Right atrium auricular region (tissue), 2 donors: ENCODE data around the gene TNS1. TPM values are rescaled to one million over a fixed set of nuclear protein-coding genes. Genes with fewer than 3 reads are reported as not detected.

Experiments used
- DNase-seq: peaks from one replicate; pipeline ENCODE4 v3.0.0-alpha.2; 2019; ENCODE audit warnings: low spot score
- H3K27ac ChIP-seq, 2 donors: fragments of 200-600 bp; sonication (generic); 1 replicate in 1 of 2; 2 replicates in 1 of 2; pipeline ENCODE4 v1.5.1; 2016 to 2019
- H3K27me3 ChIP-seq, 2 donors: fragments of 200-600 bp; sonication (generic); one replicate each; pipeline versions ENCODE4 v1.5.1 to v1.6.0; 2017 to 2019
- H3K36me3 ChIP-seq: fragments of 200-600 bp; sonication (generic); one replicate; pipeline ENCODE4 v1.5.1; 2016
- H3K4me1 ChIP-seq, 2 donors: fragments of 200-600 bp; sonication (generic); one replicate each; pipeline versions ENCODE4 v1.5.1 to v1.6.0; 2017 to 2019
- H3K4me3 ChIP-seq, 2 donors: fragments of 200-600 bp; sonication (generic); 1 replicate in 1 of 2; 2 replicates in 1 of 2; pipeline ENCODE4 v1.5.1; 2017 to 2019; ENCODE audit warnings: mild to moderate bottlenecking in 1 of 2, moderate library complexity in 1 of 2
- H3K9me3 ChIP-seq, 2 donors: fragments of 200-600 bp; sonication (generic); one replicate each; pipeline ENCODE4 v1.5.1; 2019
- total RNA-seq, 2 donors: library from RNA; depleted of rRNA; stranded (reverse); fragments of >200 nt; gene quantifications; one replicate each; pipeline ENCODE4 v1.1.0, GENCODE V29; 2016
- TF ChIP-seq, protein P1 (sequence below), 2 donors: fragments of 200-600 bp; sonication (generic); IDR thresholded peaks; one replicate each; pipeline ENCODE4 v1.5.1; 2019; ENCODE audit warnings: antibody characterized with exemption in 2 of 2

Gene TNS1
- total RNA-seq, 2 donors from 2014 or later, result 393 to 720 TPM

GRCh38 chr2:217846321-217846743 is 156.5 kb downstream of the TNS1 start:
- no peaks in the 10 kb centered on the region for H3K27me3 ChIP-seq
- H3K9me3 ChIP-seq, result no peaks in the 10 kb centered on the region
- no peak for DNase-seq
- TF ChIP-seq, protein P1, sequence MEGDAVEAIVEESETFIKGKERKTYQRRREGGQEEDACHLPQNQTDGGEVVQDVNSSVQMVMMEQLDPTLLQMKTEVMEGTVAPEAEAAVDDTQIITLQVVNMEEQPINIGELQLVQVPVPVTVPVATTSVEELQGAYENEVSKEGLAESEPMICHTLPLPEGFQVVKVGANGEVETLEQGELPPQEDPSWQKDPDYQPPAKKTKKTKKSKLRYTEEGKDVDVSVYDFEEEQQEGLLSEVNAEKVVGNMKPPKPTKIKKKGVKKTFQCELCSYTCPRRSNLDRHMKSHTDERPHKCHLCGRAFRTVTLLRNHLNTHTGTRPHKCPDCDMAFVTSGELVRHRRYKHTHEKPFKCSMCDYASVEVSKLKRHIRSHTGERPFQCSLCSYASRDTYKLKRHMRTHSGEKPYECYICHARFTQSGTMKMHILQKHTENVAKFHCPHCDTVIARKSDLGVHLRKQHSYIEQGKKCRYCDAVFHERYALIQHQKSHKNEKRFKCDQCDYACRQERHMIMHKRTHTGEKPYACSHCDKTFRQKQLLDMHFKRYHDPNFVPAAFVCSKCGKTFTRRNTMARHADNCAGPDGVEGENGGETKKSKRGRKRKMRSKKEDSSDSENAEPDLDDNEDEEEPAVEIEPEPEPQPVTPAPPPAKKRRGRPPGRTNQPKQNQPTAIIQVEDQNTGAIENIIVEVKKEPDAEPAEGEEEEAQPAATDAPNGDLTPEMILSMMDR (IDR thresholded peaks at IDR 0.05), result no peak
- H3K4me1 ChIP-seq, result peaks cover 0 to 84% of the 10 kb centered on the region in 2 donors
- H3K36me3 ChIP-seq, result peaks cover 85% of the 10 kb centered on the region
- H3K4me3 ChIP-seq, result no peak overlapping the region
- peak overlapping the region; percentile 47 to 48 for H3K27ac ChIP-seq

GRCh38 chr2:217845301-217845700 is 157.5 kb downstream of the TNS1 start:
- peaks cover 0 to 84% of the 10 kb centered on the region in 2 donors for H3K4me1 ChIP-seq
- peak overlapping the region in 1 of 2 donors; percentile 14 for H3K27ac ChIP-seq

GRCh38 chr2:217844696-217845095 is 158.1 kb downstream of the TNS1 start:
- DNase-seq, result no peak
- TF ChIP-seq, protein P1 (IDR thresholded peaks at IDR 0.05), result no peak
- Histone ChIP-seq H3K9me3 (no peaks in the 10 kb centered on the region), H3K4me1 (peaks cover 0 to 84% of the 10 kb centered on the region in 2 donors), H3K27ac (no peak overlapping the region), H3K27me3 (no peaks in the 10 kb centered on the region), H3K36me3 (peaks cover 94% of the 10 kb centered on the region), H3K4me3 (no peak overlapping the region)

More at GRCh38 chr2:217845301-217845700, 157.5 kb downstream of the TNS1 start:
- Histone ChIP-seq H3K36me3 (peaks cover 93% of the 10 kb centered on the region), H3K9me3 (no peaks in the 10 kb centered on the region), H3K4me3 (no peak overlapping the region), H3K27me3 (no peaks in the 10 kb centered on the region)
- TF ChIP-seq, protein P1 (IDR thresholded peaks at IDR 0.05), result no peak
- DNase-seq, result no peak

DNA sequence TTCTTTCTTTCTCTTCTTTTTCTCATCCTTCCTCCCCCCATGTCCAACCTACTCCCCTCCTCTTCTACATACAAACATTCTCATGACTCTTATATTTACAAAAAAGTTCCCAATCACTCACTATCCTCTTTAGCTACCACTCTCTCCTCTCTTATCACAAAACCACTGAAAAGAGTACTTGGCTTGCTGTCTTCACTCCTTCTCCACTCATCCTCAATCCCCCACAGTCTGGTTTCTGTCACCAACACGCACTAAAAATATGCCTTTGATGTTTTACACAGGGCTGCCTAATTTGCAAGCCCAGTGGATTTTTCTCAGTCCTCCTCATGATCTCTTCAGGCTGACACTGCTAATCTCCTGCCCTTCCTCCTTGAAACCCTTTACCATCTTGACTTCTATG is 159.5 kb downstream of the TNS1 start:
- TF ChIP-seq, protein P1 (IDR thresholded peaks at IDR 0.05), result no peak
- peak overlapping the region; percentile 50 to 58 for H3K27ac ChIP-seq
- H3K9me3 ChIP-seq, result no peaks in the 10 kb centered on the region
- peaks cover 0 to 84% of the 10 kb centered on the region in 2 donors for H3K4me1 ChIP-seq
- no peak overlapping the region for H3K4me3 ChIP-seq
- H3K27me3 ChIP-seq, result no peaks in the 10 kb centered on the region
- no peak for DNase-seq
- H3K36me3 ChIP-seq, result peaks cover 91% of the 10 kb centered on the region

- Histone ChIP-seq H3K4me1 (peaks cover 0 to 84% of the 10 kb centered on the region in 2 donors), H3K4me3 (no peak overlapping the region), H3K27me3 (no peaks in the 10 kb centered on the region), H3K27ac (peak overlapping the region; percentile 50 to 57), H3K9me3 (no peaks in the 10 kb centered on the region), H3K36me3 (peaks cover 78% of the 10 kb centered on the region)
- TF ChIP-seq, protein P1 (IDR thresholded peaks at IDR 0.05), result no peak
- no peak for DNase-seq
Observed at GRCh38 chr2:217842017-217842416, 160.8 kb downstream of the TNS1 start.

DNA sequence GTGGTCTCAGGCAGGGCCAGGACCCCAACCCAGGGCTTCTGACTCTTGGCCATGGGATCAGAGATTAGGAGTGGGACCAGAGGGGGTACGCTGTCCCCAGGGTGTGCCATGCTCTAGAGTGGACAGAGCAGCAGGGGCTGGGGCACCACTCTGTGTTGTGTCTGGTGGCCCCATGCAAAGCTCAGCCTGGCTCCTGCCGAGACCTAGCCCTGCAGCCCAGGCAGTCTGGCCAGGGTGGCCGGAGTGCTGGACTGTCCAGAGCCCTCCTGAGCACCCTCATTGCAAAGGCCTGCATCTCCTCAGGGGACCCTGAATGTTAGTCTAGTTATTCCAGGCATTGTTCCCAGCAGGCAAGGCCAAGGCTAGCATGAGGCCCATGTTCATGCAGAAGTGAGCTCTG is 162.3 kb downstream of the TNS1 start:
- no peaks in the 10 kb centered on the region for H3K27me3 ChIP-seq
- no peaks in the 10 kb centered on the region for H3K9me3 ChIP-seq
- TF ChIP-seq, protein P1 (IDR thresholded peaks at IDR 0.05), result no peak
- peak overlapping the region; percentile 75 to 83 for H3K27ac ChIP-seq
- no peak overlapping the region for H3K4me3 ChIP-seq
- H3K4me1 ChIP-seq, result peaks cover 0 to 95% of the 10 kb centered on the region in 2 donors
- H3K36me3 ChIP-seq, result peaks cover 72% of the 10 kb centered on the region
- DNase-seq, result no peak
